ENCODE data around the gene ZNF565.

DNA sequence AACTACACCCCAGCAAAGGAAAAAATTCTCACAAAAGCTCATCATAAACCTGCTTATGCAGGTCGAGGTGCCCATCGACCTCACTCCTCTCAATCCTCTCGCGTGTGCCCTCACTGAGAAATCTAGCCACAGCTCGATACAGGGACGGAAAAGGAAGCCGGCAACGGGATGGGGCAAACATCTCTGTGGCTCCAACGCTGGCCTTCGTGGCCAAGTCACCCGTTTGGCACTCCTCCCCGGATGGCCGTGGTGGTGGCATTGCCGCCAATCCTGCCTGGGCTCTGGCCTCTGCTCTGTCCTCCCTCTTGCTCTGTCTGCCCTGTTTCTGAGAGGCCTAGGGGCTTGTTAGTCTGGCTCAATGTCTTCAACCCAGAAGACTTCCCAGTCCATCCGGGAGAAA lies 41.6 kb upstream of the ZNF565 start:
- TF ChIP-seq CTCF (IDR thresholded peaks at IDR 0.05; ENCODE audit: low read depth, low read length) (no peak), POLR2A (IDR thresholded peaks at IDR 0.05; ENCODE audit: extremely low read depth, insufficient read length) (no peak), MYC (IDR thresholded peaks at IDR 0.05; ENCODE audit: low read depth, low read length) (no peak)

Measured in NB4 (cell line).